Activated naive CD4-positive, alpha-beta T cell treated with anti-CD3 and anti-CD28 coated beads for 36 hours (primary cell): ENCODE measurements around the gene NEK7. TPM values are rescaled to one million over a fixed set of nuclear protein-coding genes. Genes with fewer than 3 reads are reported as not detected.

ENCODE experiments used
- CTCF ChIA-PET: fragments of 350-600 bp; sonication (Branson Sonifier 250); formaldehyde crosslinking; loops from one replicate; lab custom pipeline; 2021; ENCODE audit warnings: antibody characterized with exemption; lab: Charles Lee
- DNase-seq: peaks from one replicate; pipeline ENCODE4 v3.0.0-alpha.2; 2020
- H3K27ac Mint-ChIP-seq: one replicate; pipeline ENCODE4 v1.8.0; 2021; ENCODE audit warnings: mild to moderate bottlenecking, mixed read lengths
- H3K27me3 Mint-ChIP-seq: one replicate; pipeline ENCODE4 v1.8.0; 2021; ENCODE audit warnings: low read depth, mixed read lengths
- H3K36me3 Mint-ChIP-seq: one replicate; pipeline ENCODE4 v1.8.0; 2021; ENCODE audit warnings: low read depth, mixed read lengths
- H3K4me1 Mint-ChIP-seq: one replicate; pipeline ENCODE4 v1.8.0; 2021; ENCODE audit warnings: low read depth, mixed read lengths
- H3K4me3 Mint-ChIP-seq: one replicate; pipeline ENCODE4 v1.8.0; 2021; ENCODE audit warnings: mild to moderate bottlenecking, moderate library complexity, mixed read lengths
- H3K9me3 Mint-ChIP-seq: one replicate; pipeline ENCODE4 v1.8.0; 2021; ENCODE audit warnings: mixed read lengths
- intact Hi-C: fragments of 100-400 bp; cut with micrococcal nuclease; formaldehyde crosslinking; loops from one replicate; pipeline ENCODE4 v1.15.1; 2023
- total RNA-seq, 2 experiments: library from RNA; stranded (reverse); gene quantifications; one replicate each; pipeline ENCODE4 v1.2.3, GENCODE V29; 2021

NEK7 gene
- total RNA-seq, 2 experiments from 2014 or later: 45.6 to 49.7 TPM

- Mint-ChIP-seq H3K9me3 (no peaks in the 10 kb centered on the region), H3K36me3 (peaks cover 2% of the 10 kb centered on the region), H3K4me1 (peaks cover 91% of the 10 kb centered on the region), H3K27me3 (no peaks in the 10 kb centered on the region), H3K4me3 (peak overlapping the region; percentile 34), H3K27ac (peak overlapping the region; percentile 80)
- DNase-seq: peak; percentile 43
- CTCF ChIA-PET: interaction anchor here (1.5 kb wide), 1 partner anchor 17 kb away, joined by 5 read pairs; no protein-coding TSS in a partner anchor
- intact Hi-C loops: loop anchor here (1.0 kb wide), 2 partner anchors 8 to 13 kb away; no protein-coding TSS in a partner anchor
Measured at GRCh38 chr1:198175423-198176170, 18.8 kb downstream of the NEK7 start.

- peaks cover 91% of the 10 kb centered on the region for H3K4me1 Mint-ChIP-seq
- no peaks in the 10 kb centered on the region for H3K27me3 Mint-ChIP-seq
- H3K36me3 Mint-ChIP-seq: peaks cover 2% of the 10 kb centered on the region
- H3K27ac Mint-ChIP-seq: peak overlapping the region; percentile 80
- peak overlapping the region; percentile 34 for H3K4me3 Mint-ChIP-seq
- DNase-seq: no peak
- CTCF ChIA-PET: no interaction called here
- intact Hi-C loops: loop anchor here (1.0 kb wide), 1 partner anchor 12 kb away; no protein-coding TSS in a partner anchor
- H3K9me3 Mint-ChIP-seq: no peaks in the 10 kb centered on the region
Measured at GRCh38 chr1:198176179-198176578, 19.4 kb downstream of the NEK7 start.

DNA sequence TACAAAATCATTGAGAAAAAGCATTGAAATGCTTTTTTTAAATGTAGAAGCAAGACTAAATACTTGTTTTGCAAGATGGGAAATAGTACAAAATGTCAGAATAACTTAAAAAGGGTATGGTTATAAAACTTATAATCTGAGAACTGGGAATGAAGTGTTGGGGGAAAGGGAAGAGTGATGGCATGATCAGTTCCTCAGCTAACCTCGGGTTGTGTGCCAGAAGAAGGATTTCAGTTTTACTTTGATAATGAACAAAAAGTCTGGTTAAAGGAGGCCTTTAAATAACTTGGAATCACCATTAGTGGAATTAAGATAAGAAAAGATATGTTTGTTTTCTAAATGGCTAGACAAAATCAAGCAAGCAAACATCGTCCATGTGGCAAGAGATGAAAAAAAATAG is 20.7 kb downstream of the NEK7 start:
- peaks cover 89% of the 10 kb centered on the region for H3K4me1 Mint-ChIP-seq
- H3K27ac Mint-ChIP-seq: peak overlapping the region; percentile 68
- no peaks in the 10 kb centered on the region for H3K36me3 Mint-ChIP-seq
- no peaks in the 10 kb centered on the region for H3K9me3 Mint-ChIP-seq
- CTCF ChIA-PET: no interaction called here
- no peaks in the 10 kb centered on the region for H3K27me3 Mint-ChIP-seq
- intact Hi-C loops: no loop called here
- no peak for DNase-seq
- H3K4me3 Mint-ChIP-seq: peak overlapping the region; percentile 42

- H3K4me1 Mint-ChIP-seq: peaks cover 85% of the 10 kb centered on the region
- H3K27me3 Mint-ChIP-seq: no peaks in the 10 kb centered on the region
- no peaks in the 10 kb centered on the region for H3K9me3 Mint-ChIP-seq
- peak overlapping the region; percentile 57 for H3K27ac Mint-ChIP-seq
- no peak for DNase-seq
- intact Hi-C loops: no loop called here
- H3K36me3 Mint-ChIP-seq: no peaks in the 10 kb centered on the region
- no peak overlapping the region for H3K4me3 Mint-ChIP-seq
- CTCF ChIA-PET: interaction anchor here (0.9 kb wide), 1 partner anchor 15 kb away, joined by 3 read pairs; no protein-coding TSS in a partner anchor
Measured at GRCh38 chr1:198178615-198179014, 21.8 kb downstream of the NEK7 start.

DNA sequence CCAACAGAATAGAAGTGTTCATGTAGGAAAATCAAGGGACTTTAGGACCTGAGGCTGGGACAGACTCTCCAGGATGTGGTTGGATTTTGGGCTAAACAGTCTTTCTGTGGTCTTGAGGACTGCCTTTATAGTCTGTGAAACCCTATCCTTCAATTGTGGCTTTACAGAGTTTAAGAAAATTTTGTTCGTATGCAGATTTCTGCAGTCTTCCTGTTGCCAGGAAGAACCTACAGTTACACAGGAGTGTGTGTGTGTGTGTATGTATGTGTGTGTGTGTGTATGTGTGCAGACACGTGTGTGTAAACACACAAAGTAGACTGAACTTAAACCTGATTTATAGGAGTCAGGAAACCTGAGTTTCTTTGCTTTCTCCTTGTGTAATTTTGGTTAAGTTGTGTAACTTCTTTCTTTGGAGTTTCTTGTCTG is 22.8 kb downstream of the NEK7 start:
- H3K27ac Mint-ChIP-seq: peak overlapping the region; percentile 70
- peak overlapping the region; percentile 19 for H3K4me3 Mint-ChIP-seq
- intact Hi-C loops: no loop called here
- CTCF ChIA-PET: no interaction called here
- H3K36me3 Mint-ChIP-seq: no peaks in the 10 kb centered on the region
- no peak for DNase-seq
- peaks cover 80% of the 10 kb centered on the region for H3K4me1 Mint-ChIP-seq
- no peaks in the 10 kb centered on the region for H3K9me3 Mint-ChIP-seq
- H3K27me3 Mint-ChIP-seq: no peaks in the 10 kb centered on the region

- Mint-ChIP-seq H3K9me3 (no peaks in the 10 kb centered on the region), H3K4me1 (peaks cover 75% of the 10 kb centered on the region), H3K27ac (no peak overlapping the region), H3K36me3 (no peaks in the 10 kb centered on the region), H3K4me3 (no peak overlapping the region), H3K27me3 (no peaks in the 10 kb centered on the region)
- DNase-seq: no peak
- CTCF ChIA-PET: interaction anchor here (1.1 to 1.4 kb wide), 2 partner anchors 25 to 173 kb away, joined by 3 read pairs; no protein-coding TSS in a partner anchor
- intact Hi-C loops: no loop called here
Measured at GRCh38 chr1:198183605-198184004, 26.8 kb downstream of the NEK7 start.

DNA sequence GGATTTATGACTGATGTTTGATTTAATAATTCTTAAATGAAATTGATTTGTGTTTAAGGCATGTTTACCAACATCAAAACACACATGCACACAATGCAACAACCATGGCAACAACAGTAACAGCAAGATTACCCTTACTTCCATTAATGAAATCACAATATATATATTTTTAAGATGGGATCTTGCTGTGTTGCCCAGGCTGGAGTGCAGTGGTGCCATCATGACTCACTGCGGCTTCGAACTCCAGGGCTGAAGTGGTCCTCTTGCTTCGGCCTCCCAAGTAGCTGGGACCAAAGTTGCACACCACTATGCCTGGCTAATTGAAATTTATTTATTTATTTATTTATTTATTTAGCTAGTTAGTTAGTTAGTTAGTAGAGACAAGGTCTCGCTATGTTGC is 27.7 kb downstream of the NEK7 start:
- Mint-ChIP-seq H3K4me1 (peaks cover 73% of the 10 kb centered on the region), H3K27me3 (no peaks in the 10 kb centered on the region), H3K36me3 (no peaks in the 10 kb centered on the region), H3K27ac (no peak overlapping the region), H3K4me3 (no peak overlapping the region), H3K9me3 (no peaks in the 10 kb centered on the region)
- intact Hi-C loops: no loop called here
- CTCF ChIA-PET: interaction anchor here (1.1 to 1.4 kb wide), 2 partner anchors 26 to 172 kb away, joined by 3 read pairs; no protein-coding TSS in a partner anchor
- DNase-seq: no peak

GRCh38 chr1:198185146-198185545 is 28.3 kb downstream of the NEK7 start:
- Mint-ChIP-seq H3K27me3 (no peaks in the 10 kb centered on the region), H3K36me3 (no peaks in the 10 kb centered on the region), H3K4me3 (no peak overlapping the region), H3K4me1 (peaks cover 69% of the 10 kb centered on the region), H3K27ac (no peak overlapping the region), H3K9me3 (no peaks in the 10 kb centered on the region)
- DNase-seq: no peak
- intact Hi-C loops: loop anchor here (5.0 kb wide), 1 partner anchor 282 kb away; no protein-coding TSS in a partner anchor
- CTCF ChIA-PET: interaction anchor here (1.4 kb wide), 1 partner anchor 27 kb away, joined by 3 read pairs; no protein-coding TSS in a partner anchor

DNA sequence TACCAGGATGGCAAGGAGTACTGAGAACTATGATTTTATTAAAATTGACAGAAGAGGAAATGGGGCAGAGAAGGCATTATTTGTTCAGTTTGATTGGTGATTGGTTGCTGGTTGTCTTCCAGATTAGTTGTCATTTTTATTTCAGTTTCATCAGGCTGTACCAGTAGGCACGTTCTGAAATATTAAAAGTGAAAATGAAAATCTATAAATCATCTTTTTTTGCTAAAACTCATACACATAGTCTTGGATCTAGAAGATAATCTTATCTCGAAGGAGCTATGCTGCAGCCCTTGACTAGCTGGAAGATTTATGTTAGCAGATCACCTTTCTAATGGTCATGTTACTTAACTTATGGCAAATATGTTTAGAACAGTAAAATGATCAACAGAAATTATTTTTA is 29.0 kb downstream of the NEK7 start:
- intact Hi-C loops: loop anchor here (1.0 to 5.0 kb wide), 2 partner anchors 29 to 282 kb away; partner anchors contain the start of gene NEK7
- Mint-ChIP-seq H3K27me3 (no peaks in the 10 kb centered on the region), H3K27ac (peak overlapping the region; percentile 42), H3K36me3 (no peaks in the 10 kb centered on the region), H3K4me3 (peak overlapping the region; percentile 47), H3K4me1 (peaks cover 70% of the 10 kb centered on the region), H3K9me3 (no peaks in the 10 kb centered on the region)
- CTCF ChIA-PET: interaction anchor here (1.3 kb wide), 1 partner anchor 27 kb away, joined by 3 read pairs; no protein-coding TSS in a partner anchor
- DNase-seq: no peak

DNA sequence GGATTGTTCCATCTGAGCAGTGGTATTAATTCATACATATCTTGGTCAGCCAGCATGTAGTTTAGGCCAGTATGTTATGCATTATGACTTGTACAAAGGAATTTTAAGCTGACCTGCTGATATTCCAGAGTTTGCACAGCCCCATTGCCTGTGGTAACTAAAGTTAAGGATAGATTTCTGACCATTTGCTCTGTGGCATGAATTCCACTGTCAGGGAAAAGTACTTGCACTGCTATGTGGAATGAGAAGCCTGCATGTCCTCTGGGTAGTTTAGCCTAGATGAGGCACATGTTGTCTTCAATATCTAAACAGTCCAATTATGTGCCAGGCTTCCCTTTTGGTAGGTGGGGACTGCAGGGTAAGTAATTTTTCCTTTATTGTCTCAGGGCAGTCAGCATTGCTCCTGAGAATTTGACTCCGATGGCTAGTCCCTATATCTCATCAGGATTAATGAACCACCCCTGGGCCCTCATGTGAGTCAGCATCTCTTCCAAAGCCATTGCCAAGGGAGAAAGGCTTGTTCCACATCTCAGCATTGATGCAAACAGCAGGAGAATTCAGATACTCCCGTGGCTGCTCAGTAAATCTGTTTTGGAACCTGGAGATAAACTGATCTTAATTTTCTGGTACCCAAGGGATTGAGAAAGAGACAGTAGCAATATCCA is 30.2 kb downstream of the NEK7 start:
- Mint-ChIP-seq H3K9me3 (no peaks in the 10 kb centered on the region), H3K36me3 (no peaks in the 10 kb centered on the region), H3K4me3 (no peak overlapping the region), H3K27me3 (no peaks in the 10 kb centered on the region), H3K27ac (no peak overlapping the region), H3K4me1 (peaks cover 70% of the 10 kb centered on the region)
- no peak for DNase-seq
- CTCF ChIA-PET: interaction anchor here (0.6 to 1.3 kb wide), 4 partner anchors 21 to 99 kb away, joined by 3 read pairs; no protein-coding TSS in a partner anchor
- intact Hi-C loops: loop anchor here (1.0 to 5.0 kb wide), 2 partner anchors 31 to 280 kb away; partner anchors contain the start of gene NEK7

DNA sequence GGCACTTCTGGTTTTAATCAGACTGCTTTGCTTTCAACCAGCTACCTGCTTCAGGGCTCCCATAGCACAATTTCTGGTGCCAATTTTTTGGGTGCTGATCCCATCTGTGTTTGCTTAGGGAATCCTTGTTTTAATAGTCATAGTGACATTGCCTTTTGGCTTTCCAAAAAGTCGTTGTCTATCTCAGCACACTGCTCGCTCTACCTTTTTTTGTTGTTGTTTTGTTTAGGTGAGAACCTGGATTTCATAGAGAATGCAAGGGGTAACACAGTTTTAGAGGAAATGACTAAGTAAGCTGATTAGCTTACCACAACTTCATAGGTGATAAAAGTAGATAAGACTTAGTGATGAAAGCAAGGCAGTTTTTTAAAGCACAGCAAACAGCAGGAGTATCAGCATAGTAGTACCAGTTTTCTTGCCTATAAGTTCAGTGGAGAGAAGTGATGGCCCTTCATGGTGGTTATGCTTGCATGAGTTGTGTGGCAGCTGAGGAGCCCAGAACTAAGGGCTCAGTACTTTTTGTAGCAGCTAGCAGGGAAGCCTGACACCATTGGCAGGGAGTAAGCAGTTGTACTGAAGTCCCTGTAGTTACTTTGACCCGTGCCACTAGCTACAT is 31.3 kb downstream of the NEK7 start:
- intact Hi-C loops: loop anchor here (1.0 to 5.0 kb wide), 4 partner anchors 12 to 279 kb away; no protein-coding TSS in a partner anchor
- Mint-ChIP-seq H3K27ac (peak overlapping the region; percentile 20), H3K4me1 (peaks cover 72% of the 10 kb centered on the region), H3K36me3 (no peaks in the 10 kb centered on the region), H3K4me3 (peak overlapping the region; percentile 16), H3K9me3 (no peaks in the 10 kb centered on the region), H3K27me3 (no peaks in the 10 kb centered on the region)
- DNase-seq: no peak
- CTCF ChIA-PET: interaction anchor here (0.6 to 1.3 kb wide), 2 partner anchors 22 to 32 kb away, joined by 3 read pairs; no protein-coding TSS in a partner anchor
